ENCODE results near the gene CASKIN1. TPM values are rescaled to one million over a fixed set of nuclear protein-coding genes. Genes with fewer than 3 reads are reported as not detected.

The CASKIN1 gene
- total RNA-seq, 6 donors from 2014 or later = 0.06 to 1.0 (median 0.15) TPM; not detected in 3

GRCh38 chr16:2147378-2147777 lies 49.0 kb downstream of the CASKIN1 start:
- peak overlapping the region in 3 of 4 donors; percentile 48 to 74 (median 74) for H3K27ac ChIP-seq
- DNase-seq (no peak), ATAC-seq (ENCODE audit: low FRiP score in 2 of 2) (no peak)
- WGBS, 2 donors = 62 to 82% methylated on average over 5 of the region's 6 CpGs
- H3K27me3 ChIP-seq = no peaks in the 10 kb centered on the region
- H3K4me3 ChIP-seq = no peak overlapping the region
- H3K36me3 ChIP-seq = peaks cover 0 to 13% (median 4%) of the 10 kb centered on the region in 4 donors
- H3K4me1 ChIP-seq = peaks cover 38 to 51% (median 44%) of the 10 kb centered on the region in 4 donors
- TF ChIP-seq CTCF (IDR thresholded peaks at IDR 0.05) (no peak), POLR2A (IDR thresholded peaks at IDR 0.05) (no peak), EP300 (IDR thresholded peaks at IDR 0.05) (no peak), POLR2AphosphoS5 (IDR thresholded peaks at IDR 0.05) (no peak)
- H3K9me3 ChIP-seq = no peaks in the 10 kb centered on the region

DNA sequence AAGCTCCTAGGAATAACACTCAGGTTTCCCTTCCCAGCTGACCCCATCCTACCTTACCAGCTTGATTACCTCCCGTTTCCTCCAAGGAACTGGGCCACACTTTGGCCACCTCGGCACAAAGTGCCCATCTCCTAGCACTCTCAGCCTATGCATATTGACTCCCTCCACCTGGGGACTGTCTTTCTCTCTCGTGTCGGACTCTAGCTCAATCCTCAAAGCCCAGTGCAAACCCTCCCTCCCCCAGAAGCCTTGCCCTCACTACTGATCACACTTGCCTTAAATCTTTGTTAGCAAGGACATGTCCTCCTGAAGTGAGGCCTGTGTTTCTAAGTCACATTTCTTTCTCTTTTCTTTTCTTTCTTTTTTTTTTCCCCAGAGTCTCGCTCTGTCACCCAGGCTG lies 50.6 kb downstream of the CASKIN1 start:
- ATAC-seq (ENCODE audit: low FRiP score in 2 of 2) (no peak), DNase-seq (no peak)
- peaks cover 22 to 36% (median 29%) of the 10 kb centered on the region in 4 donors for H3K4me1 ChIP-seq
- H3K27ac ChIP-seq = no peak overlapping the region
- no peaks in the 10 kb centered on the region for H3K27me3 ChIP-seq
- TF ChIP-seq EP300 (IDR thresholded peaks at IDR 0.05) = no peak
- TF ChIP-seq POLR2AphosphoS5 (IDR thresholded peaks at IDR 0.05) = no peak
- TF ChIP-seq CTCF (IDR thresholded peaks at IDR 0.05) = no peak
- no peak for TF ChIP-seq POLR2A (IDR thresholded peaks at IDR 0.05)
- H3K9me3 ChIP-seq = no peaks in the 10 kb centered on the region
- peaks cover 0 to 1% (median 0%) of the 10 kb centered on the region in 4 donors for H3K36me3 ChIP-seq
- H3K4me3 ChIP-seq = no peak overlapping the region
- 85 to 87% methylated on average over 5 of the region's 5 CpGs for WGBS, 2 donors

GRCh38 chr16:2143878-2144485 lies 52.4 kb downstream of the CASKIN1 start:
- no peaks in the 10 kb centered on the region for H3K36me3 ChIP-seq
- H3K4me3 ChIP-seq = no peak overlapping the region
- ATAC-seq (ENCODE audit: low FRiP score in 2 of 2) (no peak), DNase-seq (peak in 1 of 2 donors; percentile 72)
- H3K9me3 ChIP-seq = no peaks in the 10 kb centered on the region
- no peaks in the 10 kb centered on the region for H3K27me3 ChIP-seq
- TF ChIP-seq EP300 (IDR thresholded peaks at IDR 0.05) (no peak), POLR2A (IDR thresholded peaks at IDR 0.05) (no peak), POLR2AphosphoS5 (IDR thresholded peaks at IDR 0.05) (no peak), CTCF (IDR thresholded peaks at IDR 0.05) (no peak)
- H3K4me1 ChIP-seq = peaks cover 16 to 27% (median 21%) of the 10 kb centered on the region in 4 donors
- 69 to 80% methylated on average over 6 to 16 of the region's 17 CpGs for WGBS, 2 donors
- H3K27ac ChIP-seq = no peak overlapping the region

- Histone ChIP-seq H3K27me3 (no peaks in the 10 kb centered on the region), H3K27ac (no peak overlapping the region), H3K4me3 (no peak overlapping the region), H3K4me1 (peaks cover 10 to 20% (median 16%) of the 10 kb centered on the region in 4 donors), H3K36me3 (no peaks in the 10 kb centered on the region), H3K9me3 (no peaks in the 10 kb centered on the region)
- TF ChIP-seq POLR2AphosphoS5 (IDR thresholded peaks at IDR 0.05) (no peak), CTCF (IDR thresholded peaks at IDR 0.05) (no peak), POLR2A (IDR thresholded peaks at IDR 0.05) (no peak), EP300 (IDR thresholded peaks at IDR 0.05) (no peak)
- ATAC-seq (ENCODE audit: low FRiP score in 2 of 2) (no peak), DNase-seq (peak in 1 of 2 donors; percentile 43)
- 79 to 87% methylated on average over 11 to 30 of the region's 31 CpGs for WGBS, 2 donors
These were observed 53.2 kb downstream of the CASKIN1 start for GRCh38 chr16:2142942-2143877.
